Measurements from ENCODE around the gene LTBR.
"Not testable (repeated sequence)": the region's sequence is repeated elsewhere in the genome, so short reads cannot be mapped to it uniquely, and the experiment has no call there.

Gene LTBR

GRCh38 chr12:6407236-6407954 lies 23.4 kb downstream of the LTBR start:
- no peaks in the 10 kb centered on the region for H3K36me3 Mint-ChIP-seq (ENCODE audit: low read depth)
- H3K27me3 Mint-ChIP-seq, result no peaks in the 10 kb centered on the region
- H3K4me1 Mint-ChIP-seq (ENCODE audit: low read depth), result peaks cover 3% of the 10 kb centered on the region
- H3K27ac Mint-ChIP-seq, result no peak overlapping the region
- H3K9me3 Mint-ChIP-seq, result no peaks in the 10 kb centered on the region
- no peak overlapping the region for H3K4me3 Mint-ChIP-seq
- no peak for DNase-seq

GRCh38 chr12:6416596-6416995 lies 32.6 kb downstream of the LTBR start:
- Mint-ChIP-seq H3K36me3 (ENCODE audit: low read depth) (no peaks in the 10 kb centered on the region), H3K27ac (no peak overlapping the region), H3K27me3 (no peaks in the 10 kb centered on the region), H3K9me3 (no peaks in the 10 kb centered on the region), H3K4me1 (ENCODE audit: low read depth) (peaks cover 9% of the 10 kb centered on the region), H3K4me3 (no peak overlapping the region)
- no peak for DNase-seq

GRCh38 chr12:6418796-6419195 lies 34.8 kb downstream of the LTBR start:
- Mint-ChIP-seq H3K36me3 (ENCODE audit: low read depth) (no peaks in the 10 kb centered on the region), H3K27ac (no peak overlapping the region), H3K27me3 (no peaks in the 10 kb centered on the region), H3K4me1 (ENCODE audit: low read depth) (peaks cover 15% of the 10 kb centered on the region), H3K9me3 (no peaks in the 10 kb centered on the region), H3K4me3 (no peak overlapping the region)
- no peak for DNase-seq

- H3K9me3 Mint-ChIP-seq, result no peaks in the 10 kb centered on the region
- H3K4me3 Mint-ChIP-seq, result no peak overlapping the region
- H3K27me3 Mint-ChIP-seq, result no peaks in the 10 kb centered on the region
- H3K36me3 Mint-ChIP-seq (ENCODE audit: low read depth), result no peaks in the 10 kb centered on the region
- H3K27ac Mint-ChIP-seq, result no peak overlapping the region
- DNase-seq, result no peak
- H3K4me1 Mint-ChIP-seq (ENCODE audit: low read depth), result peaks cover 29% of the 10 kb centered on the region
These were observed 36.4 kb downstream of the LTBR start for GRCh38 chr12:6420364-6420763.

- H3K36me3 Mint-ChIP-seq (ENCODE audit: low read depth), result no peaks in the 10 kb centered on the region
- peak overlapping the region; percentile 32 for H3K4me3 Mint-ChIP-seq
- H3K4me1 Mint-ChIP-seq (ENCODE audit: low read depth), result peaks cover 50% of the 10 kb centered on the region
- no peaks in the 10 kb centered on the region for H3K27me3 Mint-ChIP-seq
- H3K9me3 Mint-ChIP-seq, result no peaks in the 10 kb centered on the region
- peak; percentile 80 for DNase-seq
- peak overlapping the region; percentile 87 for H3K27ac Mint-ChIP-seq
These were observed 39.5 kb downstream of the LTBR start for GRCh38 chr12:6423267-6424007.

- no peak for DNase-seq
- Mint-ChIP-seq H3K4me3 (peak overlapping the region; percentile 32), H3K9me3 (no peaks in the 10 kb centered on the region), H3K36me3 (ENCODE audit: low read depth) (no peaks in the 10 kb centered on the region), H3K27me3 (no peaks in the 10 kb centered on the region), H3K4me1 (ENCODE audit: low read depth) (peaks cover 52% of the 10 kb centered on the region), H3K27ac (peak overlapping the region; percentile 87)
These were observed 40.0 kb downstream of the LTBR start for GRCh38 chr12:6424008-6424347.

- H3K4me1 Mint-ChIP-seq (ENCODE audit: low read depth), result peaks cover 58% of the 10 kb centered on the region
These were observed 40.9 kb downstream of the LTBR start for GRCh38 chr12:6424866-6425265.

GRCh38 chr12:6425590-6426531 lies 41.9 kb downstream of the LTBR start:
- peak; percentile 63 for DNase-seq
- Mint-ChIP-seq H3K27ac (peak overlapping the region; percentile 99), H3K4me1 (ENCODE audit: low read depth) (peaks cover 68% of the 10 kb centered on the region), H3K27me3 (no peaks in the 10 kb centered on the region), H3K36me3 (ENCODE audit: low read depth) (no peaks in the 10 kb centered on the region), H3K9me3 (no peaks in the 10 kb centered on the region), H3K4me3 (peak overlapping the region; percentile 77)

More at GRCh38 chr12:6424866-6425265, 40.9 kb downstream of the LTBR start:
- H3K27ac Mint-ChIP-seq, result peak overlapping the region; percentile 86
- DNase-seq, result no peak
- no peaks in the 10 kb centered on the region for H3K27me3 Mint-ChIP-seq
- no peaks in the 10 kb centered on the region for H3K36me3 Mint-ChIP-seq (ENCODE audit: low read depth)
- no peak overlapping the region for H3K4me3 Mint-ChIP-seq
- no peaks in the 10 kb centered on the region for H3K9me3 Mint-ChIP-seq

- no peaks in the 10 kb centered on the region for H3K27me3 Mint-ChIP-seq
- H3K36me3 Mint-ChIP-seq (ENCODE audit: low read depth), result no peaks in the 10 kb centered on the region
- peak overlapping the region; percentile 77 for H3K4me3 Mint-ChIP-seq
- H3K9me3 Mint-ChIP-seq, result no peaks in the 10 kb centered on the region
- H3K27ac Mint-ChIP-seq, result peak overlapping the region; percentile 99
- peak; percentile 91 for DNase-seq
- H3K4me1 Mint-ChIP-seq (ENCODE audit: low read depth), result peaks cover 76% of the 10 kb centered on the region
These were observed 43.1 kb downstream of the LTBR start for GRCh38 chr12:6426882-6427671.

GRCh38 chr12:6427796-6428195 lies 43.8 kb downstream of the LTBR start:
- not testable (repeated sequence) for H3K27me3 Mint-ChIP-seq; H3K36me3 Mint-ChIP-seq (ENCODE audit: low read depth); DNase-seq; H3K9me3 Mint-ChIP-seq
- peaks cover 80% of the 10 kb centered on the region for H3K4me1 Mint-ChIP-seq (ENCODE audit: low read depth)
- peak overlapping the region; percentile 77 for H3K4me3 Mint-ChIP-seq
- peak overlapping the region; percentile 99 for H3K27ac Mint-ChIP-seq

GRCh38 chr12:6428326-6428725 lies 44.4 kb downstream of the LTBR start:
- DNase-seq, result no peak
- no peaks in the 10 kb centered on the region for H3K27me3 Mint-ChIP-seq
- peaks cover 80% of the 10 kb centered on the region for H3K4me1 Mint-ChIP-seq (ENCODE audit: low read depth)
- no peaks in the 10 kb centered on the region for H3K9me3 Mint-ChIP-seq
- H3K4me3 Mint-ChIP-seq, result peak overlapping the region; percentile 29
- H3K27ac Mint-ChIP-seq, result peak overlapping the region; percentile 99
- no peaks in the 10 kb centered on the region for H3K36me3 Mint-ChIP-seq (ENCODE audit: low read depth)

- peak; percentile 70 for DNase-seq
- H3K36me3 Mint-ChIP-seq (ENCODE audit: low read depth), result no peaks in the 10 kb centered on the region
- H3K27ac Mint-ChIP-seq, result peak overlapping the region; percentile 92
- H3K4me3 Mint-ChIP-seq, result peak overlapping the region; percentile 43
- H3K27me3 Mint-ChIP-seq, result no peaks in the 10 kb centered on the region
- no peaks in the 10 kb centered on the region for H3K9me3 Mint-ChIP-seq
- H3K4me1 Mint-ChIP-seq (ENCODE audit: low read depth), result peaks cover 80% of the 10 kb centered on the region
These were observed 46.4 kb downstream of the LTBR start for GRCh38 chr12:6430124-6430989.

GRCh38 chr12:6432991-6433390 lies 49.0 kb downstream of the LTBR start:
- H3K4me3 Mint-ChIP-seq, result no peak overlapping the region

More at GRCh38 chr12:6432991-6433390, 49.0 kb downstream of the LTBR start:
- Mint-ChIP-seq H3K27ac (peak overlapping the region; percentile 90), H3K27me3 (no peaks in the 10 kb centered on the region), H3K9me3 (no peaks in the 10 kb centered on the region), H3K36me3 (ENCODE audit: low read depth) (no peaks in the 10 kb centered on the region), H3K4me1 (ENCODE audit: low read depth) (peaks cover 72% of the 10 kb centered on the region)
- DNase-seq, result no peak
